Measurements from ENCODE around the gene TOX2. TPM values are rescaled to one million over a fixed set of nuclear protein-coding genes. Genes with fewer than 3 reads are reported as not detected.

The TOX2 gene
- total and polyA plus RNA-seq, 2 of the 4 experiments (the other 2 are of a cell fraction), result 1.3 to 17.5 TPM

- H3K79me1 ChIP-seq (ENCODE audit: low read depth in 1 of 2, low read length in 2 of 2), result no peaks in the 10 kb centered on the region
- H3K23ac ChIP-seq (ENCODE audit: low read depth, low read length), result no peak overlapping the region
- no peak overlapping the region for H2AK9ac ChIP-seq (replicated peaks; ENCODE audit: low read depth, low read length, poor library complexity)
- in situ Hi-C loops (cut with MboI; ENCODE audit: low sequenced_read_pairs), result no loop called here
- no peak overlapping the region for H2BK20ac ChIP-seq (ENCODE audit: low read depth, low read length)
- H2BK15ac ChIP-seq (ENCODE audit: low read depth, low read length), result no peak overlapping the region
- peaks cover 11% of the 10 kb centered on the region for H3K9me1 ChIP-seq (ENCODE audit: insufficient read depth, low read length)
- H3K4me1 ChIP-seq (ENCODE audit: control insufficient read depth, insufficient read depth, low read length), result peaks cover 4% of the 10 kb centered on the region
- H3K9ac ChIP-seq (ENCODE audit: low read depth, low read length), result no peak overlapping the region
- H3K4me3 ChIP-seq (ENCODE audit: insufficient read depth, low read depth, low read length), result no peak overlapping the region
- no peak overlapping the region for H2BK120ac ChIP-seq (ENCODE audit: low read depth, low read length)
- H4K91ac ChIP-seq (ENCODE audit: insufficient read depth, low read depth, low read length), result no peak overlapping the region
- no peak overlapping the region for H3K14ac ChIP-seq (replicated peaks; ENCODE audit: low read depth, low read length)
- ChIA-PET CTCF (no interaction called here), POLR2A (ENCODE audit: unreplicated experiment) (no interaction called here)
- H4K20me1 ChIP-seq (ENCODE audit: insufficient read depth, low read length), result no peaks in the 10 kb centered on the region
- H3K36me3 ChIP-seq (ENCODE audit: control insufficient read depth, insufficient read depth, low read length), result peaks cover 18% of the 10 kb centered on the region; the same call in 1 of the 2 replicates
- H3K27ac ChIP-seq (ENCODE audit: insufficient read depth, low read length), result no peak overlapping the region
- H3K27me3 ChIP-seq (ENCODE audit: control insufficient read depth, insufficient read depth, low read length), result no peaks in the 10 kb centered on the region
- no peak overlapping the region for H3K56ac ChIP-seq (ENCODE audit: extremely low read depth, insufficient read depth, low read length)
- H2BK5ac ChIP-seq (ENCODE audit: low read depth, low read length, poor library complexity, severe bottlenecking), result no peak overlapping the region
- H2AK5ac ChIP-seq (ENCODE audit: low read depth, low read length), result no peak overlapping the region
- no peak overlapping the region for H3K18ac ChIP-seq (ENCODE audit: low read depth, low read length)
- no peak overlapping the region for H3K4me2 ChIP-seq (ENCODE audit: low read depth, low read length)
- intact Hi-C loops (cut with micrococcal nuclease), result loop anchor here (10.0 kb wide), 1 partner anchor 126 kb away; no protein-coding TSS in a partner anchor
- H4K8ac ChIP-seq (ENCODE audit: low read depth in 2 of 2, low read length in 2 of 2), result no peak overlapping the region
- BruUV-seq (replicated peaks), result no TSS peak
- WGBS, 2 experiments (ENCODE audit: extremely low coverage in 2 of 2, insufficient read length in 1 of 2), result 86% methylated on average over 7 of the region's 17 CpGs; no CpG with 5 or more reads in 1 of the 2 experiments
- H2AFZ ChIP-seq (replicated peaks; ENCODE audit: low read length, poor library complexity), result no peak overlapping the region
- ATAC-seq (ENCODE audit: low read depth) (no peak), DNase-seq (no peak)
- no peaks in the 10 kb centered on the region for H3K9me3 ChIP-seq (ENCODE audit: control insufficient read depth, insufficient read depth, low read length)
- dilution Hi-C loops (cut with HindIII; ENCODE audit: low sequenced_read_pairs, unreplicated experiment), result no loop called here
- H3K4ac ChIP-seq (ENCODE audit: low read depth, low read length), result no peak overlapping the region
- H4K5ac ChIP-seq (ENCODE audit: low read depth, low read length), result no peak overlapping the region
- TF ChIP-seq SMC3 (IDR thresholded peaks at IDR 0.05; ENCODE audit: low read depth, low read length) (no peak), BHLHE40 (IDR thresholded peaks at IDR 0.05; ENCODE audit: low read depth, low read length) (no peak), RFX5 (IDR thresholded peaks at IDR 0.05; ENCODE audit: low read depth, low read length) (no peak), MAZ (IDR thresholded peaks at IDR 0.05; ENCODE audit: borderline replicate concordance, low read depth, low read length) (no peak), USF2 (IDR thresholded peaks at IDR 0.05; ENCODE audit: low read depth, low read length) (no peak)
Observed at GRCh38 chr20:44070139-44070900, 155.7 kb downstream of the TOX2 start.

Data from IMR-90 (cell line).